Measurements from ENCODE around the gene OR8B4.
A peak's percentile ranks its signal among the peaks of the same experiment; 100 is the strongest.

GRCh38 chr11:124463990-124464389 is 39.3 kb upstream of the OR8B4 start:
- TF ChIP-seq CTCF (IDR thresholded peaks at IDR 0.05 in 2 of 3, conservative IDR thresholded peaks at IDR 0.05 in 1 of 3; ENCODE audit: borderline replicate concordance in 1 of 3, insufficient read depth in 1 of 3, low read depth in 2 of 3, low read length in 2 of 3) (peak in 2 of 3 experiments; percentile 16 to 25; a peak in 1 of 6 replicates), POLR2AphosphoS5 (IDR thresholded peaks at IDR 0.05; ENCODE audit: low read depth, low read length) (no peak), MAX (IDR thresholded peaks at IDR 0.05) (no peak), POLR2A (IDR thresholded peaks at IDR 0.05; ENCODE audit: borderline replicate concordance, extremely low read depth, insufficient read depth, insufficient read length) (no peak), SIN3A (IDR thresholded peaks at IDR 0.05; ENCODE audit: low read depth) (no peak), EZH2 (IDR thresholded peaks at IDR 0.05) (no peak), RAD21 (IDR thresholded peaks at IDR 0.05; ENCODE audit: low read depth) (no peak), REST (IDR thresholded peaks at IDR 0.05; ENCODE audit: low read depth) (no peak), CEBPB (IDR thresholded peaks at IDR 0.05; ENCODE audit: low read depth) (no peak), EZH2phosphoT487 (IDR thresholded peaks at IDR 0.05; ENCODE audit: borderline replicate concordance) (no peak)

Measured in HCT116 (cell line).